HG02884 (cell line): ENCODE measurements around the gene ROS1.
"Not testable (repeated sequence)": the region's sequence is repeated elsewhere in the genome, so short reads cannot be mapped to it uniquely, and the experiment has no call there.

Experiments used
- ATAC-seq: cut with Tn5 transposase; IDR thresholded peaks from one replicate; pipeline ENCODE4 v1.9.1; 2021; ENCODE audit warnings: mild to moderate bottlenecking, moderate library complexity; ENCODE audit not compliant: unreplicated experiment

Gene ROS1

DNA sequence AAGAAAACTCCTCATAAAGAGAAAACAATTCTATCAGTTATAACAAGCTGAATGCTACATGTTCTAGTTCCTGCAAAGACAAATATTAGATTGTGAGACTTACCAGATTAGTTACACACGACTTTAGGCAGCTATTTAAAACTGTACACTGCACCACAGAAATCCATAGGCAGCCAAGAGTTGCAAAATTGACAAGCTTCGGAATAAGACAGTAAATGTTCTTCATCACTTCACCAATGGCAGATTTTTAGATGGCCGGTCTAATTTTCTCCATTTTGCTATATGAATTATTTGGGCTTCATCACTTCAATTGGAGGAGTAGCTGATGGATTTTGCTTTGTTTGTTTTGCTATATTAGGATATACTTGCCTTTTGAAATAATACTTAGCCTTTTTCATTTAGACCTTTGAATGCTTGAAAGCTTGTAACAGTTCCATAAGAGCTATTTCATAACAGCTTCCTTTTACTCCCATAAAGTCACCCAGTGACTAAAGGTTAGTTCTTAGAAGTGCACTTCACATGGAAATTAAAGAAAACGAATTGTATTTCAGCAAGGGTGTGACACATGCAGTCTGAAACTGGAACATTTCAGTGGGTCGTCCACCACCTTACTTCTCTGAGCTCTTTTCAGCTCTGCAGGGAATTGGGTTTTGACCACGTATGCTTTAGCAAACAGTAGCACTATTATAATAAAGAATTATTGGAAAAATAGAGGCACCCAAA lies at the start of gene ROS1:
Gene ROS1 (minus strand): TSS at position 512 of the 723 bp plus-strand sequence. CDS start 286 bp downstream, at position 226.
- ATAC-seq: no peak

GRCh38 chr6:117473401-117473800 lies 47.7 kb upstream of the ROS1 start:
- no peak for ATAC-seq

DNA sequence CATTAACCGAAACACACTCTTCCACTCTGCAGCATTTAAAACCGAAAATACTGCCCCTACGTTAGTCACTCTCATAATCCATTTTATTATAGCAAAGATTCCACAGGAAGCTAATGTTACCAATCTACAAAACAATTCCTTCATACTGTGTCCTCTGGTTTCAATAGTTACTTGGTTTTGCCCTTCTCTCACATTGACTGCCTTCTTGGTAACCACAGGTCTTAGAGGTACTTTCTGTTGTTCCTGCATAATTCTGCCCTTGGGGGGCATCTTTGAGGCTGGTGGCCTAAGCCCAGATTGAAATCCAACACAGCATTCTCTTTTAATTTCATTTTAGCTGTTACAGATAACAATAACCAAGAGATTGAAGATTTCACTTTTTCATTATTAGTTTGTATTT lies 46.9 kb upstream of the ROS1 start:
- ATAC-seq: no peak

- ATAC-seq: no peak
Measured at GRCh38 chr6:117469791-117470190, 44.0 kb upstream of the ROS1 start.

DNA sequence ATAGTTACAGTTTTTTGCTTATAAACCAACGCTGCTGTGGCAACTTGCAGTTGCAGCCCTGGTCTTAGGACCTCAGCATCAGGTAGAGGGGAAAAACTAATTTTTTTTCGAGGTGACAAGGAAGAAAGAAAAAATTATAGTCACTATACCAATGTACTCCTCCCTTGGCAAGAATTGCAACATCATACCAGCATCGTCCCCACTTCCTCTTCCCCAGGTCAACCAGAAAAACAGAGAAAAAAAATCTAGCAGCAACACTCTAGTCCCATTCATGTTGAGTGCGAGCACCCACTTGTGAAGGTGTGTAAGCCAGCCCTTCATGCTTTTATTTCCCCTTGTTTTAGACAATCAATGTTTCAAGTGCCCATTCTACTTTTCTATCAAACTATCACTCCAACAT lies 43.6 kb upstream of the ROS1 start:
- no peak for ATAC-seq

DNA sequence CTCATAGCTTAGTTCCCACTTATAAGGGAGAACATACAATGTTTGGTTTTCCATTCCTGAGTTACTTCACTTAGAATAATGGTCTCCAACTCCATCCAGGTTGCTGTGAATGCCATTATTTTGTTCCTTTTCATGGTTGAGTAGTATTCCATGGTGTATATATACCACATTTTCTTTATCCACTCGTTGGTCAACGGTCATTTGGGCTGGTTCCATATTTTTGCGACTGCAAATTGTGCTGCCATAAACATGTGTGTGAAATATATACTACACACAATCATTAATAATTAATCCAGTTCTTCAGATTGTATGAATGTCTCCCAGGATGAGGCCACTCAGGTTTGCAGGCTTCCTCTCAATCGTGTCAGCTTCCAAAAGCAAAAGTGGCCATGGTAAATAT lies 42.8 kb upstream of the ROS1 start:
- ATAC-seq: not testable (repeated sequence)

DNA sequence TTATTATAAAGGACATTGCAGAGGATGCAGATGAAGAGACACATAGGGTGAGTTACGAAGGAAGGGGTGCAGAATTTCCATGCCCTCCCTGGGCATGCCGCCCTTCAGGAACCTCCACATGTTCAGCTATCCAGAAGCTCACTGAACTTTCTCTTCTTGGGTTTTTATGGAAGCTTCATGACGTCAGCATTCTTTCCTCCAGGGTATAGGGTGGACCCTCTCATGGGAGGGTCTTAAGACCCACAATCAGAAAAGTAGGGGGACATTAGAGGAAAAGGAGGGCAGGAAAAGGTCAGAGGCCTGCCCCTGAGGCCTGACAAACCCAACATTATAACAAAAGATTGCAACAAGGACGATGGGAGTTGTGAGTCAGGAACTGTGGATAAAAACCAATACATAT lies 42.1 kb upstream of the ROS1 start:
- ATAC-seq: no peak

DNA sequence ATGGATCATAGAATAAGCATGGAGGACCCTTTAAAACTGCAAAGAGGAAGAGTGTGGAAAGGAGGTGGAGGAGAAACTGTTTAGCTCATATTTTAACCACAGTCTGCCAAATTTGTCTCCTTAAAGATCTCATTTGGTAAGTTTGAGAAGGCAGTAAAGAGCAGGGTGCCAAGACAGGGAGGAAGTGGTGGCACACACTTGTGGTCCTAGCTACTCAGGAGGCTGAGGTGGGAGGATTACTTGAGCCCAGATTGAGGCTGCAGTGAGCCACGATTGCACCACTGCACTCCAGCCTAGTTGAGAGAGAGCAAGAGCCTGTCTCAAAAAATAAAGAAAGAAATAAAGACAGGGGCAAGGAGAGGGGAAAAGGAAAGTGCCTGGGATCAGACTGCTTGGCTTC lies 39.9 kb upstream of the ROS1 start:
- no peak for ATAC-seq

DNA sequence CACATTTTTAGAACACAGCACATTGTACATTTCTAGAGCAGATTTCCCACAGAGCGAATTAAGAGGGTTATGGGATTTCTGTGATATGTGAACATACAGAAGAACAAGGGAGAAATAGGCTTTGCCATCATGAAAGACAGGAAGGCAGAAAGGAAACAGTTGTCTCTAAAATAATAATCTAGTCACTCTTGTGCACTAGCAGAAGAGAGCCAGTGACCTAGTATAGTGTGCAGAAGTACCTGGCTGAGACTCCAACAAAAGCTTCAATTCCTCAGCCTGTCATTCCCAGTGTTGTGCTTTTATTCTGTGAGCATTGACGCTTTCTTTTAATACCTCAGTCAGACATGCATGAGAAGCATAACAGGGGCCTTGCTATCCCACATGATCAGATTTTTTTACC lies 39.0 kb upstream of the ROS1 start:
- ATAC-seq: no peak

DNA sequence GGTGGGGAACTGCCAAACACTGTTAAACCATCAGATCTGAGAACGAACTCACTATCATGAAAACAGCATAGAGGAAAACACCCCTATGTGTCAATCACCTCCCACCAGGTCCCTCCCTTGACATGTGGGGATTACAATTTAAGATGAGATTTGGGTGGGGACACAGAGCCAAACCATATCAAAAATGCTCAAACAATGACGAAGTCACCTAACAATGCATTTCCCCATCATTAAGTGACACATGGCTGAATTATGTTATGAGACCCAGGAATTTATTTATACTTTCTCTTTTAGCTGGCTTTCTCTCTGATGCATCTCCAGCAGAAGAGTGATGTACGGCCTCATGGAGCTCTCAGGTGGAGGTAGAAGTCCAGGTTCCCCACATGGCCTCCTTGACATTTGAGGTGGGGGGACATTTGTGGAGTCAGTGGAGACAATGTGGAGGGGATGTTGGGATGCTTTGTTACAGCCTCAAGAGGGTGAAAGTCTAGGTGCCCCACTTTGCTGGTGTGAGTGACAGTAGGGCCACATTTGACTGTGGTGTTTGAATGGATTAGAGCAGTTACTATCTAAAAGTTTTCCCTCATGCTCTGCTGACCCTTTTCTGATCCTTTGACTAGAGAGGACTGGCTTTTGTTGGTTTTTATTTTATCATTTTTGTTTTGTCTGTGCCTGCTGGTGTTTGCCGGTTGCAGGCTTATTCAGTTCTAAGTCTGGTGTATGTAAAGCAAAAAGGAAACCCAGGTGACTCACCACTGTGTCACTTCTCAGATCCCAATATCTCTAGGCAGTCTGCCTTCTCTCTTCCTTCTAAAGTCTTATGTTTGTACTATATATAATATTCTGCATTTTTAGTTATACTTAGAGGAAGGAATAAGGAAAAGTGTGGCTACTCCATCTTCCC lies 38.3 kb upstream of the ROS1 start:
- ATAC-seq: peak; percentile 89

- ATAC-seq: no peak
Measured at GRCh38 chr6:117459204-117459944, 33.6 kb upstream of the ROS1 start.

DNA sequence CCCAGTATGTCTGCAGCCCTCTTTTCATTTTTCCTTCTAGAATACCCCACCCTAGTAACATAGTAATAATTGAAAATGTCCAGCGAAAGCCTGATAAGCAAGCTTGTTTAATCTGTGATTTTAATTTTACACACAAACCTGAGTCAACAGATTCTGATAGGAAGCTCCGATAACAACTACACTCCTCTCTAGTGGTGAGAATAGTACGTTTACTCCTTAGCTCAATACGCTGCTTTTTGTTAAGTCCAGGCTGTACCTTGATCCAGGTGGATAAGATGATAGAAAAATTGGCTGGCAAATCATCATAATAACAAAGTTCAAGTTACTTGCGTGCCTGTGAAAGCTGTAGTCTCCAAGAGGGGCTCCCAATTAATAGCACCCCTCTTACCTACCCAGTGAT lies 31.3 kb upstream of the ROS1 start:
- ATAC-seq: no peak

GRCh38 chr6:117456250-117456649 lies 30.5 kb upstream of the ROS1 start:
- ATAC-seq: no peak

DNA sequence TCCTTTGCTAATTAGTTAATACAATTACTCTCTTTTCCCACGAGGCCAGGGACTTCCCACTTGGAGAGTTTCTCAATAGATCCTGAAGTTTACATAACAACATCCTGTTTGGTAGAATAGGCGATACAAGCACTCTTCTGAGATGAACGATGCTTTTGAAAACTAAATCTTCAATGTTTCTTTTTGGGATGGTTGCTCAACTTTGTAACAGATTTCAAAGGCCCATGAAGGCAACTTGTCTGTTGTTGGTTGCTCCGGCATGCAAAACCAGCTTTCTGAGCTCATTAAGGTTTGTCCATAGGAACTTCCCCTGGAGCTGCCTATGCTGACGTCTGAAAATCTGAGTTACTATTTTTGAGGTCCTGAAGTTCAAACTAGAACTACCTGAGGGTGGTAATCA lies 25.9 kb upstream of the ROS1 start:
- ATAC-seq: no peak

GRCh38 chr6:117449549-117450439 lies 24.1 kb upstream of the ROS1 start:
- no peak for ATAC-seq

DNA sequence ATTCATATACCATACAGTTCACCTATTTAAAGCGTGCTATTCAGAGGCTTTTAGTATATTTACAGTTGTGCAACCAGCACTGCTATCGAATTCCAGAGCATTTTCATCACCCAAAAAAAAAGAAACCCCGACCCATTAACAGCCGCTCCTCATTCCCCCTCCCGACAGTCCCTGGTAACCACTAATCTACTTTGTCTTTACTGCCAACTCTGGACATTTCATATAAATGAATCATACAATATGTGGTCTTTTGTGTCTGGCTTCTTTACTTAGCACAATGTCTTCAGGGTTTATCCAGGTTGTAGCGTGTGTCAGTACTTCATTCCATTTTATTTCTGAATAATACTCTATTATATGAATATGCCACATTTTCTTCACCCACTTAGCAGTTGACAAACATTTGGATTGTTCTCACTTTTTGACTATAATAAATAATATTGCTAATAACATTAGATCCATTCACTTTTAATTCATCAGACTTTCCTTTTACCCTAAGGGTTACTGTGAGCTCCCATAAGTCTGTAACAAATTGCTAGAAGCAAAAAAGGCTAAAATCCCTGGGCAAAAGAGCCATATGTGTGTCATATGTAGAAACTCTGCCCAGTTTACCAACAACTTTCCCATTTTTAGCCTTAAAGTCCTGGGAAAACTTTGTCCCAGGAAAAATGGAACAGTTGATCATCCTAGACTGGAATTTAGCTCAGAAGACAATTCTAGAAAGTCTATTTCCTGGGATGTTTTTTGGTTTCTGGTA lies 23.2 kb upstream of the ROS1 start:
- no peak for ATAC-seq

- no peak for ATAC-seq
Measured at GRCh38 chr6:117448011-117448410, 22.3 kb upstream of the ROS1 start.

- no peak for ATAC-seq
Measured at GRCh38 chr6:117446861-117447260, 21.1 kb upstream of the ROS1 start.

DNA sequence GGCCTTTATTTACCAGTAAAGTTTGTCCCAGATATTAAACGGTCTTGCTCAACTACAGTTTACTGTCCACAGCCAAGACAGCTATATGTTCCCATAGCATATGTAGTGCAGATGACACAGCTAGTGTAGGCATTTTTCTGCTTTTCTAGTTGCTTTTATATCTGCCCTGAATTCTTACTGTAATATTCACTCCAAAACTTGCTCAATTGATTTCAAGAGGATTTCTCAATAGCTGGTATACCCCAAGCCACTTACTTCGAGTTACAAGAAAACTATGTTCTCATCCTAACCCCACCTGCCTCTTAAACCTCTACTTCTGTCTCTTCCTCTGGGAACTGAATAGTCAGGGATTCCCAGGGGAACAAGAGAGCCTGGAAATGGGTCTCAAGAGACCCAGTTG lies 18.9 kb upstream of the ROS1 start:
- no peak for ATAC-seq

DNA sequence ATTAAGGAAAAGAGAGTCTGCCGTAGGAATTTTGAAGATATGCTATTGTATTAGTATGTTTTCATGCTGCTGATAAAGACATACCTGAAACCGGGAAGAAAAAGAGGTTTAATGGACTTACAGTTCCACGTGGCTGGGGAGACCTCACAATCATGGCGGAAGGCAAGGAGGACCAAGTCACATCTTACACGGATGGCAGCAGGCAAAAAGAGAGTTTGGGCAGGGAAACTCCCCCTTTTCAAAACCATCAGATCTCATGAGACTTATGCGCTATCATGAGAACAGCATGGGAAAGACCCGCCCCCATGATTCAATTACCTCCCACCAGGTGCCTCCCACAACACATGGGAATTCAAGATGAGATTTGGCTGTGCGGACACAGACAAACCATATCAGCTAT lies 16.6 kb upstream of the ROS1 start:
- not testable (repeated sequence) for ATAC-seq
